ENCODE data around the gene ATP2B3. TPM values are rescaled to one million over a fixed set of nuclear protein-coding genes. Genes with fewer than 3 reads are reported as not detected.

ATP2B3 gene
- total and polyA plus RNA-seq, 10 of the 15 experiments (the other 5 are each of a cell fraction or from before 2014, with no cell fraction given) = 0.01 TPM; not detected in 9

DNA sequence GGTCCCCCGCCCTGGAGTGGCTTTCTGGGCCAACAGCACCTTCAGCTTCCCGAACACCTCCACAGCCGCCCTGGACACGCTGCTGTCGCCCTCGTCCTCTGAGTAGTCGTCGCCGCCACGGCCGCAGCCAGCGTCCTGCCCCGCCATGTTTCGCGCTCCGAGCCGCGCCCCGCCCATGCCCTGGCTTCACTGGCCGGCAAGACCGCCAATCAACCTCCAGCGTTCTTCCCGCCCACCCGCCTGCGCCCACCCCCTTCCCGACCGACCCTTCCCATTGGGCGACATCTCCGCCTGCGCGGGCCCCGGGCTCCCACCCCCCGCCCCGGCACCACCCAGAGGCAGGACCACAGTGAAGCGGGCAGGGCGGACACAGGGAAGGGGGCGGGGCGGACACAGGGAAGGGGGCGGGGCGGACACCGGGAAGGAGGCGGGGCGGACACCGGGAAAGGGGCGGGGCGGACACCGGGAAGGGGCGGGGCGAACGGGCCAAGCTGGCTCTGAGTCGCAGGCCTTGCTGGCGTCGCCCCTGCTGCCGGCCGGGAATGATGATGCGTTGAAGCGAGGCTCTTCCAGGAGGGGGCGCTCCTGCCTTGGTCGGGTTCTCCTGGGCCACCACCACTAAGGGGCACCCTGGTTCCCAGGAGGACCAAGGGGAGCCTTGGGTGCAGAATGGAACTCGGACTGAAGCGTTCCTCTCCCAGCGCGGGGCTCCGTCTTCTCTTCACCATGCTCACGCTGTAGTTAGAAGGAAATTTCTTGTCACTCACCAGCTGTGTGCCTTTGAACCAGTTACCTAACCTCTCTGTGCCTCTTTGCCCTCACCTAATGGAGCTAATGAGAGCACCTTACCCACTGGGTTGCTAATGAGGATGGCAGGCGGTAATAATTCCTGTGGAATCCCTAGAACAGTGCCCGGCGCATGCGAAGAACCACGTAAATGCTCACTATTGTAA, 46.8 kb upstream of the ATP2B3 start, which contains the start of gene HAUS7 (continued):
- TF ChIP-seq, protein P1, sequence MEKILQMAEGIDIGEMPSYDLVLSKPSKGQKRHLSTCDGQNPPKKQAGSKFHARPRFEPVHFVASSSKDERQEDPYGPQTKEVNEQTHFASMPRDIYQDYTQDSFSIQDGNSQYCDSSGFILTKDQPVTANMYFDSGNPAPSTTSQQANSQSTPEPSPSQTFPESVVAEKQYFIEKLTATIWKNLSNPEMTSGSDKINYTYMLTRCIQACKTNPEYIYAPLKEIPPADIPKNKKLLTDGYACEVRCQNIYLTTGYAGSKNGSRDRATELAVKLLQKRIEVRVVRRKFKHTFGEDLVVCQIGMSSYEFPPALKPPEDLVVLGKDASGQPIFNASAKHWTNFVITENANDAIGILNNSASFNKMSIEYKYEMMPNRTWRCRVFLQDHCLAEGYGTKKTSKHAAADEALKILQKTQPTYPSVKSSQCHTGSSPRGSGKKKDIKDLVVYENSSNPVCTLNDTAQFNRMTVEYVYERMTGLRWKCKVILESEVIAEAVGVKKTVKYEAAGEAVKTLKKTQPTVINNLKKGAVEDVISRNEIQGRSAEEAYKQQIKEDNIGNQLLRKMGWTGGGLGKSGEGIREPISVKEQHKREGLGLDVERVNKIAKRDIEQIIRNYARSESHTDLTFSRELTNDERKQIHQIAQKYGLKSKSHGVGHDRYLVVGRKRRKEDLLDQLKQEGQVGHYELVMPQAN (conservative IDR thresholded peaks at IDR 0.05) = peak; percentile 22; the same call in 1 of the 2 replicates
- TF ChIP-seq SIX5 (IDR thresholded peaks at IDR 0.05; ENCODE audit: low read depth, low read length, severe bottlenecking) = no peak
- TF ChIP-seq, protein P2, sequence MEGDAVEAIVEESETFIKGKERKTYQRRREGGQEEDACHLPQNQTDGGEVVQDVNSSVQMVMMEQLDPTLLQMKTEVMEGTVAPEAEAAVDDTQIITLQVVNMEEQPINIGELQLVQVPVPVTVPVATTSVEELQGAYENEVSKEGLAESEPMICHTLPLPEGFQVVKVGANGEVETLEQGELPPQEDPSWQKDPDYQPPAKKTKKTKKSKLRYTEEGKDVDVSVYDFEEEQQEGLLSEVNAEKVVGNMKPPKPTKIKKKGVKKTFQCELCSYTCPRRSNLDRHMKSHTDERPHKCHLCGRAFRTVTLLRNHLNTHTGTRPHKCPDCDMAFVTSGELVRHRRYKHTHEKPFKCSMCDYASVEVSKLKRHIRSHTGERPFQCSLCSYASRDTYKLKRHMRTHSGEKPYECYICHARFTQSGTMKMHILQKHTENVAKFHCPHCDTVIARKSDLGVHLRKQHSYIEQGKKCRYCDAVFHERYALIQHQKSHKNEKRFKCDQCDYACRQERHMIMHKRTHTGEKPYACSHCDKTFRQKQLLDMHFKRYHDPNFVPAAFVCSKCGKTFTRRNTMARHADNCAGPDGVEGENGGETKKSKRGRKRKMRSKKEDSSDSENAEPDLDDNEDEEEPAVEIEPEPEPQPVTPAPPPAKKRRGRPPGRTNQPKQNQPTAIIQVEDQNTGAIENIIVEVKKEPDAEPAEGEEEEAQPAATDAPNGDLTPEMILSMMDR (IDR thresholded peaks at IDR 0.05 in 2 of 3, conservative IDR thresholded peaks at IDR 0.05 in 1 of 3; ENCODE audit: control insufficient read depth in 2 of 3, extremely low read depth in 1 of 3, insufficient read depth in 1 of 3, low read depth in 3 of 3, low read length in 3 of 3) = peak; percentile 55 to 80 (median 59)

DNA sequence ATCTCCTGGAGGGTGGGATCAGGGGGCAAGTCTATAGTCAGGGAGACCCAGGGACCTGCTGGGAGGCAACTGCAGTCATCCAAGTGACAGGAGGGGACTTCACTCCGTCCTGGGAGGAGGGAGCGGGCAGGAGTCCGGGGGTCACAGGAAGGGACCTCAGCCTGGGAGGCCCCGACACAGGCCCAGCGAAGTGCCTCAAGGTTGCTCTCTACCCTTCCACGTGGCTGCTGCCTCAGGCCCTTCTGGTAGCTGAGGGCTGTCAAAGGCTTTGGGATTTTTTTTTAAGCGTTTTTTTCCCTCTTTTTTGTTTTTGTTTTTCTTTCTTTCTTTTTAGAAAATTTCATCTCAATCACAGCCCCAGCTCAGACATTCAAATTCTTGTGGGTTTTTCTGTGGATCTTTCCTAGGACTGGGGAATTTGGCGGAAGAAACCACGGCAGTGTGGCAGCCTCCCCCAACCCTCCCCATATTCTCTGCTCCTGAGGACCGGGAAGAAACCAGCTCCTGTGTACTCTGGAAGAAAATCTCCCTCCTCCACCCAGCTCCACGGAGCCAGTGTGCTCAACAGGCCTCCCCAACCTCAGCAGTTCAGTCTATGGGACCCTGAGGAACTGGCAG, 45.7 kb upstream of the ATP2B3 start:
- no TSS peak for BruUV-seq (replicated peaks)
- Histone ChIP-seq H3K79me2 (ENCODE audit: control insufficient read depth, insufficient read depth, low read length) (peaks cover 6% of the 10 kb centered on the region), H3K27ac (ENCODE audit: control insufficient read depth, insufficient read depth) (no peak overlapping the region), H3K4me2 (ENCODE audit: control insufficient read depth, insufficient read depth) (no peak overlapping the region), H3K27me3 (replicated peaks in 1 of 2; ENCODE audit: control insufficient read depth in 2 of 2, insufficient read depth in 2 of 2, low read length in 1 of 2) (no peaks in the 10 kb centered on the region; a peak in 1 of 4 replicates), H3K36me3 (ENCODE audit: control insufficient read depth in 2 of 2, insufficient read depth in 2 of 2, low read length in 1 of 2) (no peaks in the 10 kb centered on the region; a peak in 2 of 4 replicates), H3K4me3 (no peak overlapping the region), H4K20me1 (ENCODE audit: control insufficient read depth, insufficient read depth) (no peaks in the 10 kb centered on the region), H2AFZ (ENCODE audit: control insufficient read depth, low read depth, low read length) (no peak overlapping the region), H3K4me1 (ENCODE audit: control insufficient read depth, insufficient read depth, low read length) (no peaks in the 10 kb centered on the region), H3K9ac (ENCODE audit: control insufficient read depth, insufficient read depth, low read length) (no peak overlapping the region), H3K9me3 (replicated peaks; ENCODE audit: control insufficient read depth, insufficient read depth, low read length) (no peaks in the 10 kb centered on the region)
- ChIA-PET RAD21 (ENCODE audit: unreplicated experiment) (no interaction called here), CTCF (interaction anchor here (1.4 to 2.3 kb wide), 3 partner anchors 10 to 530 kb away, joined by 4 to 7 read pairs (median 5); no protein-coding TSS in a partner anchor), POLR2A (no interaction called here), SMC1A (ENCODE audit: uncharacterized antibody, unreplicated experiment) (interaction anchor here (1.3 kb wide), 1 partner anchor 67 kb away, joined by 3 read pairs; no protein-coding TSS in a partner anchor)
- no peak for FAIRE-seq
- in situ Hi-C loops (cut with MboI) = no loop called here
- no peak for ATAC-seq
- WGBS (ENCODE audit: insufficient coverage, insufficient replicate concordance, low lambda C conversion rate, missing lambda C conversion rate) = 61% methylated on average over 11 of the region's 11 CpGs
- intact Hi-C loops (cut with micrococcal nuclease; ENCODE audit: unreplicated experiment) = loop anchor here (2.0 kb wide), 1 partner anchor 35 kb away; no protein-coding TSS in a partner anchor
- DNase-seq (ENCODE audit: low read depth, low spot score) = no peak
- TF ChIP-seq KDM1A (IDR thresholded peaks at IDR 0.05; ENCODE audit: borderline replicate concordance) = no peak
- TF ChIP-seq ZNF622 (IDR thresholded peaks at IDR 0.05) = no peak
- no peak for TF ChIP-seq IRF4 (IDR thresholded peaks at IDR 0.05; ENCODE audit: low read depth, low read length)
- TF ChIP-seq CBX5 (IDR thresholded peaks at IDR 0.05; ENCODE audit: low read depth) = no peak
- no peak for TF ChIP-seq SP1 (IDR thresholded peaks at IDR 0.05; ENCODE audit: low read depth, low read length)
- no peak for TF ChIP-seq NR2C1 (IDR thresholded peaks at IDR 0.05)
- TF ChIP-seq, protein P3, sequence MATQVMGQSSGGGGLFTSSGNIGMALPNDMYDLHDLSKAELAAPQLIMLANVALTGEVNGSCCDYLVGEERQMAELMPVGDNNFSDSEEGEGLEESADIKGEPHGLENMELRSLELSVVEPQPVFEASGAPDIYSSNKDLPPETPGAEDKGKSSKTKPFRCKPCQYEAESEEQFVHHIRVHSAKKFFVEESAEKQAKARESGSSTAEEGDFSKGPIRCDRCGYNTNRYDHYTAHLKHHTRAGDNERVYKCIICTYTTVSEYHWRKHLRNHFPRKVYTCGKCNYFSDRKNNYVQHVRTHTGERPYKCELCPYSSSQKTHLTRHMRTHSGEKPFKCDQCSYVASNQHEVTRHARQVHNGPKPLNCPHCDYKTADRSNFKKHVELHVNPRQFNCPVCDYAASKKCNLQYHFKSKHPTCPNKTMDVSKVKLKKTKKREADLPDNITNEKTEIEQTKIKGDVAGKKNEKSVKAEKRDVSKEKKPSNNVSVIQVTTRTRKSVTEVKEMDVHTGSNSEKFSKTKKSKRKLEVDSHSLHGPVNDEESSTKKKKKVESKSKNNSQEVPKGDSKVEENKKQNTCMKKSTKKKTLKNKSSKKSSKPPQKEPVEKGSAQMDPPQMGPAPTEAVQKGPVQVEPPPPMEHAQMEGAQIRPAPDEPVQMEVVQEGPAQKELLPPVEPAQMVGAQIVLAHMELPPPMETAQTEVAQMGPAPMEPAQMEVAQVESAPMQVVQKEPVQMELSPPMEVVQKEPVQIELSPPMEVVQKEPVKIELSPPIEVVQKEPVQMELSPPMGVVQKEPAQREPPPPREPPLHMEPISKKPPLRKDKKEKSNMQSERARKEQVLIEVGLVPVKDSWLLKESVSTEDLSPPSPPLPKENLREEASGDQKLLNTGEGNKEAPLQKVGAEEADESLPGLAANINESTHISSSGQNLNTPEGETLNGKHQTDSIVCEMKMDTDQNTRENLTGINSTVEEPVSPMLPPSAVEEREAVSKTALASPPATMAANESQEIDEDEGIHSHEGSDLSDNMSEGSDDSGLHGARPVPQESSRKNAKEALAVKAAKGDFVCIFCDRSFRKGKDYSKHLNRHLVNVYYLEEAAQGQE (IDR thresholded peaks at IDR 0.05; ENCODE audit: low read depth, low read length) = no peak
- TF ChIP-seq, protein P4, sequence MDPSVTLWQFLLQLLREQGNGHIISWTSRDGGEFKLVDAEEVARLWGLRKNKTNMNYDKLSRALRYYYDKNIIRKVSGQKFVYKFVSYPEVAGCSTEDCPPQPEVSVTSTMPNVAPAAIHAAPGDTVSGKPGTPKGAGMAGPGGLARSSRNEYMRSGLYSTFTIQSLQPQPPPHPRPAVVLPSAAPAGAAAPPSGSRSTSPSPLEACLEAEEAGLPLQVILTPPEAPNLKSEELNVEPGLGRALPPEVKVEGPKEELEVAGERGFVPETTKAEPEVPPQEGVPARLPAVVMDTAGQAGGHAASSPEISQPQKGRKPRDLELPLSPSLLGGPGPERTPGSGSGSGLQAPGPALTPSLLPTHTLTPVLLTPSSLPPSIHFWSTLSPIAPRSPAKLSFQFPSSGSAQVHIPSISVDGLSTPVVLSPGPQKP (IDR thresholded peaks at IDR 0.05; ENCODE audit: low read depth, low read length) = no peak

Measured in GM12878 (cell line).